Neutrophil (primary cell): Measurements from ENCODE around the gene CEP112.

Source experiments
- H3K27ac ChIP-seq: fragments of 200-600 bp; sonication (generic); 2 replicates; pipeline ENCODE4 v1.5.1; 2016; ENCODE audit warnings: mild to moderate bottlenecking, moderate library complexity
- H3K27me3 ChIP-seq: fragments of 200-600 bp; sonication (generic); 2 replicates; pipeline ENCODE4 v1.6.0; 2016; ENCODE audit warnings: mild to moderate bottlenecking
- H3K36me3 ChIP-seq: fragments of 200-600 bp; sonication (generic); 2 replicates; pipeline ENCODE4 v1.5.1; 2017
- H3K4me1 ChIP-seq, 2 experiments: fragments of 200-600 bp in 1 of 2; sonication (generic) in 1 of 2; 1 replicate in 1 of 2; 2 replicates in 1 of 2; pipeline versions ENCODE4 v1.5.1 to v1.6.1; 2013 to 2016; ENCODE audit warnings: low read depth in 1 of 2, low read length in 1 of 2, mild to moderate bottlenecking in 1 of 2, moderate library complexity in 1 of 2; ENCODE audit not compliant: control insufficient read depth in 1 of 2, insufficient read depth in 1 of 2
- H3K4me3 ChIP-seq, 2 experiments: fragments of 200-600 bp in 1 of 2; sonication (generic) in 1 of 2; 1 replicate in 1 of 2; 2 replicates in 1 of 2; pipeline ENCODE4 v1.5.1; 2013 to 2016; ENCODE audit warnings: low read depth in 1 of 2, low read length in 1 of 2, mild to moderate bottlenecking in 1 of 2, moderate library complexity in 1 of 2
- H3K9me3 ChIP-seq: fragments of 200-600 bp; sonication (generic); 2 replicates; pipeline ENCODE4 v1.5.1; 2016
- TF ChIP-seq, protein P1 (sequence below): fragments of 200-600 bp; sonication (generic); IDR thresholded peaks from 2 replicates; pipeline ENCODE4 v1.5.1; 2016; ENCODE audit warnings: antibody characterized with exemption

CEP112 gene

DNA sequence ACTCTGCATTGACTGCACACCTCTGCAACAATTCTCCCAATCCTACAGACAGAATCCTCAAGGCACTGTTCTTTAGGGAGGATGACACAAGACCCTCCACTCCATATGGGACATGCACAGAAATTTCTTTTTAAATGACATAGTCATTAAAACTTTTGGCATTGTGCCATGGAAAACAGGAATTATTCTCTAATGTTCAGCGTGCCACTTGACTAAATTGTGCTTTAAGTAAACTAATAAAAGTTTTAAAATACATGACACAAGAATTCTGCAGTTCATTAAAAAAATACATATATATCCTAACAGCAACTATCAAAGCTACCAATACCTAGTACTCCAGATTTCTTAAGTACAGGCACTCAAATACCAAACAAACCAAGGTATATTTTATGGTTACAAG is 16.0 kb downstream of the CEP112 start:
- no peak overlapping the region for H3K27ac ChIP-seq
- TF ChIP-seq, protein P1, sequence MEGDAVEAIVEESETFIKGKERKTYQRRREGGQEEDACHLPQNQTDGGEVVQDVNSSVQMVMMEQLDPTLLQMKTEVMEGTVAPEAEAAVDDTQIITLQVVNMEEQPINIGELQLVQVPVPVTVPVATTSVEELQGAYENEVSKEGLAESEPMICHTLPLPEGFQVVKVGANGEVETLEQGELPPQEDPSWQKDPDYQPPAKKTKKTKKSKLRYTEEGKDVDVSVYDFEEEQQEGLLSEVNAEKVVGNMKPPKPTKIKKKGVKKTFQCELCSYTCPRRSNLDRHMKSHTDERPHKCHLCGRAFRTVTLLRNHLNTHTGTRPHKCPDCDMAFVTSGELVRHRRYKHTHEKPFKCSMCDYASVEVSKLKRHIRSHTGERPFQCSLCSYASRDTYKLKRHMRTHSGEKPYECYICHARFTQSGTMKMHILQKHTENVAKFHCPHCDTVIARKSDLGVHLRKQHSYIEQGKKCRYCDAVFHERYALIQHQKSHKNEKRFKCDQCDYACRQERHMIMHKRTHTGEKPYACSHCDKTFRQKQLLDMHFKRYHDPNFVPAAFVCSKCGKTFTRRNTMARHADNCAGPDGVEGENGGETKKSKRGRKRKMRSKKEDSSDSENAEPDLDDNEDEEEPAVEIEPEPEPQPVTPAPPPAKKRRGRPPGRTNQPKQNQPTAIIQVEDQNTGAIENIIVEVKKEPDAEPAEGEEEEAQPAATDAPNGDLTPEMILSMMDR, result no peak

GRCh38 chr17:66172691-66173223 is 19.2 kb downstream of the CEP112 start:
- Histone ChIP-seq H3K27ac (no peak overlapping the region), H3K9me3 (no peaks in the 10 kb centered on the region), H3K4me3 (no peak overlapping the region), H3K36me3 (no peaks in the 10 kb centered on the region), H3K4me1 (no peaks in the 10 kb centered on the region), H3K27me3 (peaks cover 8% of the 10 kb centered on the region)
- TF ChIP-seq, protein P1, result no peak

More for the DNA sequence above, 16.0 kb downstream of the CEP112 start:
- H3K27me3 ChIP-seq, result peaks cover 8% of the 10 kb centered on the region
- no peak overlapping the region for H3K4me3 ChIP-seq
- no peaks in the 10 kb centered on the region for H3K36me3 ChIP-seq
- no peaks in the 10 kb centered on the region for H3K4me1 ChIP-seq
- no peaks in the 10 kb centered on the region for H3K9me3 ChIP-seq

GRCh38 chr17:66172144-66172543 is 19.8 kb downstream of the CEP112 start:
- Histone ChIP-seq H3K4me1 (no peaks in the 10 kb centered on the region), H3K27me3 (peaks cover 8% of the 10 kb centered on the region), H3K4me3 (no peak overlapping the region), H3K36me3 (no peaks in the 10 kb centered on the region), H3K27ac (no peak overlapping the region), H3K9me3 (no peaks in the 10 kb centered on the region)
- TF ChIP-seq, protein P1, result no peak

GRCh38 chr17:66171692-66172091 is 20.2 kb downstream of the CEP112 start:
- Histone ChIP-seq H3K4me1 (no peaks in the 10 kb centered on the region), H3K27me3 (peaks cover 8% of the 10 kb centered on the region), H3K9me3 (no peaks in the 10 kb centered on the region), H3K4me3 (no peak overlapping the region), H3K36me3 (no peaks in the 10 kb centered on the region), H3K27ac (no peak overlapping the region)
- TF ChIP-seq, protein P1, result no peak

- H3K9me3 ChIP-seq, result no peaks in the 10 kb centered on the region
- no peaks in the 10 kb centered on the region for H3K4me1 ChIP-seq
- H3K4me3 ChIP-seq, result no peak overlapping the region
- H3K36me3 ChIP-seq, result no peaks in the 10 kb centered on the region
- TF ChIP-seq, protein P1, result no peak
- peaks cover 8% of the 10 kb centered on the region for H3K27me3 ChIP-seq
- no peak overlapping the region for H3K27ac ChIP-seq
Observed at GRCh38 chr17:66171172-66171571, 20.8 kb downstream of the CEP112 start.

- no peak overlapping the region for H3K4me3 ChIP-seq
Observed at GRCh38 chr17:66169839-66170238, 22.1 kb downstream of the CEP112 start.

More at GRCh38 chr17:66169839-66170238, 22.1 kb downstream of the CEP112 start:
- Histone ChIP-seq H3K27me3 (peaks cover 3% of the 10 kb centered on the region), H3K4me1 (no peaks in the 10 kb centered on the region), H3K27ac (no peak overlapping the region), H3K9me3 (no peaks in the 10 kb centered on the region), H3K36me3 (no peaks in the 10 kb centered on the region)
- TF ChIP-seq, protein P1, result no peak
